A172 (cell line): Measurements from ENCODE around the gene H2BK1. TPM values are rescaled to one million over a fixed set of nuclear protein-coding genes. Genes with fewer than 3 reads are reported as not detected.

Source experiments
- total RNA-seq: library from RNA; depleted of rRNA; stranded (reverse); fragments of >200 nt; shearing (Covaris generic); gene quantifications from 2 replicates; pipeline ENCODE4 v1.2.3, GENCODE V29; 2014; rRNA removed

H2BK1 gene
- total RNA-seq, 1 experiment from 2014 or later, result not detected

Other genes starting within 250 kb of the H2BK1 start
- gene KCNH2, start 232.2 kb downstream of the H2BK1 start, total RNA-seq, result 1.7 and 3.5 TPM in 2 replicates
- 0.74 and 2.5 TPM in 2 replicates for gene NOS3, start 219.5 kb downstream of the H2BK1 start, total RNA-seq
- gene ATG9B, start 186.0 kb downstream of the H2BK1 start, total RNA-seq, result not detected in 2 replicates
- 35.6 and 40.2 TPM in 2 replicates for gene ABCB8, start 182.0 kb downstream of the H2BK1 start, total RNA-seq
- 0.31 and 0.53 TPM in 2 replicates for gene ASIC3, start 162.0 kb downstream of the H2BK1 start, total RNA-seq
- gene CDK5, start 152.6 kb downstream of the H2BK1 start, total RNA-seq, result 57.0 and 58.7 TPM in 2 replicates
- gene SLC4A2, start 150.9 kb downstream of the H2BK1 start, total RNA-seq, result 195 and 238 TPM in 2 replicates
- gene FASTK, start 129.7 kb downstream of the H2BK1 start, total RNA-seq, result 95.4 and 118 TPM in 2 replicates
- gene TMUB1, start 127.0 kb downstream of the H2BK1 start, total RNA-seq, result 28.9 and 42.8 TPM in 2 replicates
- gene AGAP3, start 124.0 kb downstream of the H2BK1 start, total RNA-seq, result 46.4 and 58.9 TPM in 2 replicates
- 0.41 TPM in 1 of 2 replicates, not detected in the other for gene GBX1, start 42.8 kb downstream of the H2BK1 start, total RNA-seq
- gene ASB10, start 23.2 kb downstream of the H2BK1 start, total RNA-seq, result not detected in 2 replicates
- gene ABCF2, start 16.7 kb upstream of the H2BK1 start, total RNA-seq, result 55.6 and 65.6 TPM in 2 replicates
- 36.5 and 37.8 TPM in 2 replicates for gene CHPF2, start 22.0 kb upstream of the H2BK1 start, total RNA-seq
- gene SMARCD3, start 38.2 kb upstream of the H2BK1 start, total RNA-seq, result 22.2 and 26.7 TPM in 2 replicates
- 48.5 and 58.0 TPM in 2 replicates for gene NUB1, start 131.3 kb upstream of the H2BK1 start, total RNA-seq
- gene WDR86, start 199.6 kb upstream of the H2BK1 start, total RNA-seq, result 0.10 TPM in 1 of 2 replicates, not detected in the other
- 1.2 TPM in 1 of 2 replicates, not detected in the other for gene CRYGN, start 229.7 kb upstream of the H2BK1 start, total RNA-seq